HG02970 (cell line): ENCODE data around the gene IMPG2.

Experiments
- ATAC-seq: cut with Tn5 transposase; IDR thresholded peaks from one replicate; pipeline ENCODE4 v1.9.1; 2021; ENCODE audit warnings: mild to moderate bottlenecking, moderate library complexity, moderate number of reproducible peaks; ENCODE audit not compliant: unreplicated experiment, low FRiP score

The IMPG2 gene

GRCh38 chr3:101278727-101279126 lies 41.6 kb downstream of the IMPG2 start:
- ATAC-seq, result no peak

- ATAC-seq, result no peak
Measured at GRCh38 chr3:101273608-101274007, 46.8 kb downstream of the IMPG2 start.

GRCh38 chr3:101273156-101273555 lies 47.2 kb downstream of the IMPG2 start:
- no peak for ATAC-seq

- ATAC-seq, result no peak
Measured at GRCh38 chr3:101271728-101272127, 48.6 kb downstream of the IMPG2 start.

GRCh38 chr3:101270149-101270548 lies 50.2 kb downstream of the IMPG2 start:
- ATAC-seq, result no peak

- ATAC-seq, result no peak
Measured at GRCh38 chr3:101268971-101269671, 51.3 kb downstream of the IMPG2 start.

- no peak for ATAC-seq
Measured at GRCh38 chr3:101268141-101268540, 52.2 kb downstream of the IMPG2 start.

GRCh38 chr3:101266566-101266965 lies 53.8 kb downstream of the IMPG2 start:
- ATAC-seq, result no peak

GRCh38 chr3:101266071-101266470 lies 54.3 kb downstream of the IMPG2 start:
- ATAC-seq, result no peak

GRCh38 chr3:101262393-101263240 lies 57.8 kb downstream of the IMPG2 start:
- ATAC-seq, result peak; percentile 73

- no peak for ATAC-seq
Measured at GRCh38 chr3:101261506-101261905, 58.9 kb downstream of the IMPG2 start.

GRCh38 chr3:101259485-101260341 lies 60.7 kb downstream of the IMPG2 start:
- no peak for ATAC-seq

GRCh38 chr3:101256511-101256910 lies 63.9 kb downstream of the IMPG2 start:
- no peak for ATAC-seq

GRCh38 chr3:101255441-101255840 lies 64.9 kb downstream of the IMPG2 start:
- ATAC-seq, result no peak

GRCh38 chr3:101253396-101253795 lies 67.0 kb downstream of the IMPG2 start:
- no peak for ATAC-seq

- ATAC-seq, result no peak
Measured at GRCh38 chr3:101252945-101253344, 67.4 kb downstream of the IMPG2 start.

- ATAC-seq, result no peak
Measured at GRCh38 chr3:101252307-101252706, 68.1 kb downstream of the IMPG2 start.

GRCh38 chr3:101251441-101251840 lies 68.9 kb downstream of the IMPG2 start:
- no peak for ATAC-seq

GRCh38 chr3:101249522-101249921 lies 70.9 kb downstream of the IMPG2 start:
- no peak for ATAC-seq

GRCh38 chr3:101248736-101249135 lies 71.6 kb downstream of the IMPG2 start:
- no peak for ATAC-seq

- no peak for ATAC-seq
Measured at GRCh38 chr3:101244212-101244575, 76.2 kb downstream of the IMPG2 start.
